ENCODE measurements around the gene ZNF692. TPM values are rescaled to one million over a fixed set of nuclear protein-coding genes. Genes with fewer than 3 reads are reported as not detected.

ZNF692 gene
- total RNA-seq, 1 experiment from 2014 or later = 40.1 TPM

DNA sequence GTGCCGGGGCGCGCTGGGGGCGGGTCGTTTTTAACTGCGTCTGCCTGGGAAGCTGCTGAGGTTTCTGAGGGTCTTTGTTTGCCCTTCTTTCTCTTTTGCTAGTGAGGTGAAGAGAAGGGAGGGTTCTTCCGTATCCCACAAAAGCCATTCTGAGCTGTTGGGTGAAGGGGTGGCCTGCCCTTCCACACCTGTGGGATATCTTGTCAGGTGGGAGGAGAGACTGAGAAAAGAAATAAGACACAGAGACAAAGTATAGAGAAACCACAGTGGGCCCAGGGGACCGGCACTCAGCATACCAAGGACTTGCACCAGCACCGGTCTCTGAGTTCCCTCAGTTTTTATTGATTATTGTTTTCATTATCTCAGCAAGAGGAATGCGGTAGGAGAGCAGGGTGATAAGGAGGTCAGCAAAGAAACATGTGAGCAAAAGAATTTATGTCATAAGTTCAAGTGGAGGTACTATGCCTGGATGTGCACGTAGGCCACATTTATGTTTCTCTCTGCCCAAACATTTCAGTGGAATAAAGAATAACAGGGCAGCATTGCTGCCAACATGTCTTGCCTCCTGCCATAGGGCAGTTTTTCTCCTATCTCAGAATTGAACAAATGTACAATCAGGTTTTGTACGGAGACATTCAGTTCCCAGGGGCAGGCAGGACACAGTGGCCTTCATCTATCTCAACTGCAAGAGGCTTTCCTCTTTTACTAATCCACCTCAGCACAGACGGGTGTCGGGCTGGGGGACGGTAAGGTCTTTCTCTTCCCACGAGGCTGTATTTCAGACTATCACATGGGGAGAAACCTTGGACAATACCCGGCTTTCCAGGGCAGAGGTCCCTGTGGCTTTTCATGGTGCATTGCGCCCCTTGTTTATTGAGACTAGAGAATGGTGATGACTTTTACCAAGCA is 48.1 kb upstream of the ZNF692 start:
- peaks cover 10% of the 10 kb centered on the region for H3K23me2 ChIP-seq (ENCODE audit: insufficient read length, low read depth, low read length, poor library complexity, severe bottlenecking)
- peak overlapping the region; percentile 99 to 100 (median 100) for H3K27ac Mint-ChIP-seq
- no peak overlapping the region; the same call in 1 of the 2 replicates for H3K4ac ChIP-seq (ENCODE audit: low read depth, low read length)
- H3K4me2 ChIP-seq (ENCODE audit: insufficient read depth, insufficient read length, low read length) = peak overlapping the region; percentile 98
- no peaks in the 10 kb centered on the region for H3K79me1 ChIP-seq (ENCODE audit: insufficient read depth, low read depth, low read length, poor library complexity, severe bottlenecking)
- H3K4me1 Mint-ChIP-seq = peaks cover 36 to 37% of the 10 kb centered on the region in 2 experiments
- H2AFZ ChIP-seq (ENCODE audit: low read length) = no peak overlapping the region
- H4K5ac ChIP-seq (ENCODE audit: insufficient read length, low read depth, low read length) = peak overlapping the region; percentile 93
- H3K27ac ChIP-seq (ENCODE audit: insufficient read length, low read depth, low read length) = peak overlapping the region; percentile 92
- peaks cover 8% of the 10 kb centered on the region for H3K4me1 ChIP-seq (ENCODE audit: insufficient read depth, low read length)
- WGBS (ENCODE audit: extremely low coverage, insufficient read length, low lambda C conversion rate) = no CpG with 5 or more reads among the region's 18 CpGs
- H3K27me3 ChIP-seq (ENCODE audit: insufficient read depth, low read length) = no peaks in the 10 kb centered on the region
- no peak overlapping the region for H3K23ac ChIP-seq (ENCODE audit: insufficient read length, low read depth, low read length)
- H3K27me3 Mint-ChIP-seq (ENCODE audit: low read depth) = no peaks in the 10 kb centered on the region
- H2BK5ac ChIP-seq (ENCODE audit: insufficient read length, low read length) = peak overlapping the region; percentile 73
- no peaks in the 10 kb centered on the region for H3K9me3 ChIP-seq (ENCODE audit: control insufficient read depth, low read depth, low read length)
- H2BK120ac ChIP-seq (ENCODE audit: low read depth, low read length, poor library complexity, severe bottlenecking) = peak overlapping the region; percentile 51
- no peaks in the 10 kb centered on the region for H4K20me1 ChIP-seq (ENCODE audit: control insufficient read depth, insufficient read depth, insufficient read length)
- peak overlapping the region; percentile 86 for H2BK12ac ChIP-seq (ENCODE audit: insufficient read length, low read depth, low read length)
- no peaks in the 10 kb centered on the region; a peak in 2 of 5 replicates for H3K9me3 Mint-ChIP-seq
- peak overlapping the region; percentile 95 for H3K18ac ChIP-seq (ENCODE audit: insufficient read length, low read depth, low read length)
- no peak overlapping the region for H2AK5ac ChIP-seq (ENCODE audit: insufficient read length, low read length)
- peak overlapping the region; percentile 99 for H3K9ac ChIP-seq (ENCODE audit: extremely low read depth, insufficient read length, low read length)
- no peak overlapping the region for H2BK20ac ChIP-seq (ENCODE audit: low read depth, low read length, poor library complexity, severe bottlenecking)
- peak overlapping the region; percentile 95 for H3K56ac ChIP-seq (ENCODE audit: insufficient read length, low read depth, low read length)
- no peak for DNase-seq
- H3T11ph ChIP-seq (ENCODE audit: low read length) = peak overlapping the region; percentile 73
- H4K8ac ChIP-seq (replicated peaks; ENCODE audit: insufficient read length, low read depth, low read length) = no peak overlapping the region
- H3K79me2 ChIP-seq (ENCODE audit: insufficient read depth, low read length) = no peaks in the 10 kb centered on the region; the same call in 1 of the 2 replicates
- H2BK15ac ChIP-seq (ENCODE audit: low read depth, low read length) = no peak overlapping the region
- H3K36me3 Mint-ChIP-seq (ENCODE audit: insufficient read depth in 1 of 3, low read depth in 3 of 3) = peaks cover 14 to 22% (median 15%) of the 10 kb centered on the region in 3 experiments
- H3K4me3 Mint-ChIP-seq = peak overlapping the region; percentile 95 to 98
- H3K14ac ChIP-seq (ENCODE audit: insufficient read depth, low read length) = peak overlapping the region; percentile 90; the same call in 1 of the 2 replicates
- no peak for TF ChIP-seq CTCF (conservative IDR thresholded peaks at IDR 0.05)
- H4K91ac ChIP-seq (ENCODE audit: insufficient read length, low read depth, low read length) = peak overlapping the region; percentile 57

All from H9 (cell line).